Thyroid gland (tissue), 4 donors: ENCODE data around the gene HOXC11. TPM values are rescaled to one million over a fixed set of nuclear protein-coding genes. Genes with fewer than 3 reads are reported as not detected.

Experiments
- DNase-seq, 2 donors: peaks; one replicate each; pipeline ENCODE4 v3.0.0-alpha.2; 2019
- H3K27ac ChIP-seq, 3 donors: fragments of 200-600 bp; sonication (generic); 1 replicate in 2 of 3; 2 replicates in 1 of 3; pipeline ENCODE4 v1.5.1; 2016 to 2019; ENCODE audit warnings: mild to moderate bottlenecking in 1 of 3, moderate library complexity in 1 of 3
- H3K27me3 ChIP-seq: fragments of 200-600 bp; sonication (generic); one replicate; pipeline ENCODE4 v1.5.1; 2019
- H3K36me3 ChIP-seq, 2 donors: fragments of 200-600 bp; sonication (generic); one replicate each; pipeline ENCODE4 v1.5.1; 2016 to 2019
- H3K4me1 ChIP-seq, 2 donors: fragments of 200-600 bp; sonication (generic); one replicate each; pipeline ENCODE4 v1.5.1; 2017 to 2019
- H3K4me3 ChIP-seq, 3 donors: fragments of 200-600 bp; sonication (generic); replicated peaks in 1 of 3; 1 replicate in 2 of 3; 2 replicates in 1 of 3; pipeline ENCODE4 v1.5.1; 2016; ENCODE audit warnings: mild to moderate bottlenecking in 1 of 3
- H3K9me3 ChIP-seq: fragments of 200-600 bp; sonication (generic); one replicate; pipeline ENCODE4 v1.5.1; 2017
- POLR2A ChIP-seq, 2 donors: fragments of 450-650 bp; IDR thresholded peaks; one replicate each; pipeline ENCODE4 v1.6.1; 2017; ENCODE audit warnings: antibody characterized with exemption in 2 of 2, mild to moderate bottlenecking in 2 of 2, moderate library complexity in 1 of 2
- whole genome bisulfite sequencing, 2 donors: methylation state at CpG; one replicate each; pipeline ENCODE4 v1.1.5; 2017; 5-methylcytosine and 5-hydroxymethylcytosine counted together
- intact Hi-C: fragments of 100-400 bp; cut with DNase I; formaldehyde crosslinking; loops from one replicate; pipeline ENCODE4 v1.15.1; 2023
- total RNA-seq, 4 donors: library from RNA; depleted of rRNA; stranded (reverse); fragments of >200 nt; gene quantifications; one replicate each; pipeline ENCODE4 v1.2.3, GENCODE V29; 2016
- TF ChIP-seq, protein P1 (sequence below), 6 experiments: fragments of 200-600 bp in 3 of 6; fragments of 450-650 bp in 3 of 6; sonication (generic) in 3 of 6; IDR thresholded peaks; one replicate each; pipeline ENCODE4 v1.5.1; 2016 to 2019; ENCODE audit warnings: antibody characterized with exemption in 6 of 6, mild to moderate bottlenecking in 2 of 6, inconsistent platforms in 1 of 6, moderate library complexity in 1 of 6

The HOXC11 gene
- total RNA-seq, 4 donors from 2014 or later: not detected

DNA sequence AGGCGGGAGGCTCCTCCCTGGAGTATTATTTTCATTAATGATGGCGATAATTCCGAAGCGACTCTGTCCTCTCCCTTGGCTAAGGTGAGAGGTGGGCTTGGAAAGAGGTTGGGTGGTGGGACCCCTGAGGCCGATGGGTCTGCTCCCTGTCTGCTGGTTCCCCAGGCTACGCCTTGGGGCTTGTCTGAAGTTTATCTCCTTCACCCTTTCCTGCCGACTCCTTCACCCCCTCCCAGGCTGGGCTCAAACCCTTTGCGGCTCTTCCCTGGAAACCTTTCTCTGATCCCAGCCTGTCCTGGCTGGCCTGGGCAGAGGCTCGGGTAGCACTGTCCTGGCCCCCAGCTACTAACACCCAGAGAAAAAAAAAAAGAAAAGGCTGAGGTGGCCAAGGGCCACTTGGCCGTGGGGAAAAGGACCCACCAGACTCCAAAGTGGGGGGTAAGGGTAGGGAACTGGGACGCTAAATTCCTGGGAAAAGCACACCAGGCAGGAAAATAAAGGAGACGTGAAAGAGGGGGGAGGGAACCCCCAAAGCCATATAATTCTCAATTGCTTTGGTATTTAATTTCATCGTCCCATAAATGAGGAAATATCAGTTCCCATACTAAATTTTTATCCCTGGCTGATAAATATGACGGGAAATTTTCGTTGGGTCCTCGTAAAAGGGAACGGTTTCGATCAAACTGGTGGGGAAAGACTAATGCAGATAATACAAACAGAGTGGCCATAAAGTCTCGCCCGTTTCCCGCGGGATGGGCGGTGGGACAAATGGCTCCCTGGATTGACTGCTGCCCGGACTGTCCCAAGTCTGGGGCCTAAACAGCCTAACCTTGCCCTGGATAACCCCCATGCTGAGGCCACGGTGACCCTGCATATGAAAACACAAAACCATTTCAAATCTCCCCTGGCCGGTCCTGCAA lies 10.0 kb downstream of the HOXC11 start:
- intact Hi-C loops: loop anchor here (10.0 kb wide), 1 partner anchor 218 kb away; no protein-coding TSS in a partner anchor
- Histone ChIP-seq H3K4me1 (peaks cover 17 to 18% of the 10 kb centered on the region in 2 donors), H3K36me3 (no peaks in the 10 kb centered on the region), H3K27ac (no peak overlapping the region), H3K4me3 (no peak overlapping the region), H3K27me3 (peaks cover 91% of the 10 kb centered on the region), H3K9me3 (no peaks in the 10 kb centered on the region)
- 10 to 12% methylated on average over 26 of the region's 26 CpGs for WGBS, 2 donors
- DNase-seq: no peak
- no peak for TF ChIP-seq POLR2A (IDR thresholded peaks at IDR 0.05)
- TF ChIP-seq, protein P1, sequence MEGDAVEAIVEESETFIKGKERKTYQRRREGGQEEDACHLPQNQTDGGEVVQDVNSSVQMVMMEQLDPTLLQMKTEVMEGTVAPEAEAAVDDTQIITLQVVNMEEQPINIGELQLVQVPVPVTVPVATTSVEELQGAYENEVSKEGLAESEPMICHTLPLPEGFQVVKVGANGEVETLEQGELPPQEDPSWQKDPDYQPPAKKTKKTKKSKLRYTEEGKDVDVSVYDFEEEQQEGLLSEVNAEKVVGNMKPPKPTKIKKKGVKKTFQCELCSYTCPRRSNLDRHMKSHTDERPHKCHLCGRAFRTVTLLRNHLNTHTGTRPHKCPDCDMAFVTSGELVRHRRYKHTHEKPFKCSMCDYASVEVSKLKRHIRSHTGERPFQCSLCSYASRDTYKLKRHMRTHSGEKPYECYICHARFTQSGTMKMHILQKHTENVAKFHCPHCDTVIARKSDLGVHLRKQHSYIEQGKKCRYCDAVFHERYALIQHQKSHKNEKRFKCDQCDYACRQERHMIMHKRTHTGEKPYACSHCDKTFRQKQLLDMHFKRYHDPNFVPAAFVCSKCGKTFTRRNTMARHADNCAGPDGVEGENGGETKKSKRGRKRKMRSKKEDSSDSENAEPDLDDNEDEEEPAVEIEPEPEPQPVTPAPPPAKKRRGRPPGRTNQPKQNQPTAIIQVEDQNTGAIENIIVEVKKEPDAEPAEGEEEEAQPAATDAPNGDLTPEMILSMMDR (IDR thresholded peaks at IDR 0.05): no peak

DNA sequence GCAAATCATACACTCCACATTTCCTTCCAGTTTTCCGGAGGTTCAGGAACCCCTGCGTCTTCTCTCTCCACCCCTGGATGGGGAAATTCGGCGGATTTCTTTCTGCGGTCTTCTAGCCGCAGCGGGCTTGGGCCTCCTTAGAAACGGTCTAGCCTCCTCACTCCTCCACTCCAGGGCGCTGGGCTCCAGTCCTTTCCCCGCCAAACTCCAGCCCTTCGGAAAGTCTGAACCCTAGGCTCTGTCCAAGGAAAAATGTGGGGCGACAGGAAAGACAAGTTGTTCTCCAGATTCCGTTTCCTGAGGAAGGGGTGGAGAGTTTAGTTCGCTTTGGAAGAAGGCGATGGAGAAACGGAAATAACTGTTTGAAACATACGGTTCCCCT lies 10.6 kb downstream of the HOXC11 start:
- H3K9me3 ChIP-seq: no peaks in the 10 kb centered on the region
- H3K4me3 ChIP-seq: no peak overlapping the region
- peaks cover 17 to 18% of the 10 kb centered on the region in 2 donors for H3K4me1 ChIP-seq
- DNase-seq: no peak
- peaks cover 94% of the 10 kb centered on the region for H3K27me3 ChIP-seq
- H3K27ac ChIP-seq: no peak overlapping the region
- intact Hi-C loops: loop anchor here (10.0 kb wide), 1 partner anchor 219 kb away; no protein-coding TSS in a partner anchor
- 5 to 11% methylated on average over 17 of the region's 17 CpGs for WGBS, 2 donors
- TF ChIP-seq, protein P1 (IDR thresholded peaks at IDR 0.05): no peak
- no peak for TF ChIP-seq POLR2A (IDR thresholded peaks at IDR 0.05)
- no peaks in the 10 kb centered on the region for H3K36me3 ChIP-seq

DNA sequence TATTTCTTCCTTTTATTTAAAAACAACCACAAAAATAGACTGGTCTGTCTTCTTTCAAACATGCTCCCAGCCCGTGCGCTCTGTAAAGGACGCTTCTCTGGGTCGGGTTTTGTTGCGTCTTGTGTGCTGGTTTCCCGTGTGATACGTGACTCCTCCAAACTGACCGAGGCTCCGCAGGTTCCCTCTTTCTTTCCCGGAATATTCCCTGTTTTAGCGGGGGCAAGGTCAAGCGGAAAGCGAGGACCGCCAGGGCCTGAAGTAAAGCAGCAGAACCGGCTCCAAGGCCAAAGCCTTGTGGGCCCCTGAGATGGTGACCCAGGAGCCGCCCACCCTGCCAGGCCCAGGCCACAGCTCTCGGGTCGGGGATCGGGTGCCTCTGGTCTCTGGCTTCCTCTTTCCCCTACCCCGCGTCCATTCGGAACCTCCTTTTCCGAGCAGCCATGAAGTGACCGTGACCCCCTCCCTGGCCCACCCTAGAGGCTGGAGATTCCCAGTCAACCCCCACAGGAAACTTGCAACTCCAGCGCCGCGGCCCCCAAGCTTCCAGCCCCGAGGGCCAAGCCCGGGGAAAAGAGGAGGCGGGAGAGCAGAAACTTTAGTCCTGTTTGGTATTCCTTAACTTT lies 11.1 kb downstream of the HOXC11 start:
- Histone ChIP-seq H3K27me3 (peaks cover 94% of the 10 kb centered on the region), H3K4me1 (peaks cover 17 to 18% of the 10 kb centered on the region in 2 donors), H3K36me3 (no peaks in the 10 kb centered on the region), H3K9me3 (no peaks in the 10 kb centered on the region), H3K27ac (no peak overlapping the region), H3K4me3 (no peak overlapping the region)
- intact Hi-C loops: loop anchor here (10.0 kb wide), 1 partner anchor 219 kb away; no protein-coding TSS in a partner anchor
- no peak for TF ChIP-seq POLR2A (IDR thresholded peaks at IDR 0.05)
- TF ChIP-seq, protein P1 (IDR thresholded peaks at IDR 0.05): no peak
- WGBS, 2 donors: 6 to 8% methylated on average over 29 to 30 of the region's 30 CpGs
- DNase-seq: no peak

DNA sequence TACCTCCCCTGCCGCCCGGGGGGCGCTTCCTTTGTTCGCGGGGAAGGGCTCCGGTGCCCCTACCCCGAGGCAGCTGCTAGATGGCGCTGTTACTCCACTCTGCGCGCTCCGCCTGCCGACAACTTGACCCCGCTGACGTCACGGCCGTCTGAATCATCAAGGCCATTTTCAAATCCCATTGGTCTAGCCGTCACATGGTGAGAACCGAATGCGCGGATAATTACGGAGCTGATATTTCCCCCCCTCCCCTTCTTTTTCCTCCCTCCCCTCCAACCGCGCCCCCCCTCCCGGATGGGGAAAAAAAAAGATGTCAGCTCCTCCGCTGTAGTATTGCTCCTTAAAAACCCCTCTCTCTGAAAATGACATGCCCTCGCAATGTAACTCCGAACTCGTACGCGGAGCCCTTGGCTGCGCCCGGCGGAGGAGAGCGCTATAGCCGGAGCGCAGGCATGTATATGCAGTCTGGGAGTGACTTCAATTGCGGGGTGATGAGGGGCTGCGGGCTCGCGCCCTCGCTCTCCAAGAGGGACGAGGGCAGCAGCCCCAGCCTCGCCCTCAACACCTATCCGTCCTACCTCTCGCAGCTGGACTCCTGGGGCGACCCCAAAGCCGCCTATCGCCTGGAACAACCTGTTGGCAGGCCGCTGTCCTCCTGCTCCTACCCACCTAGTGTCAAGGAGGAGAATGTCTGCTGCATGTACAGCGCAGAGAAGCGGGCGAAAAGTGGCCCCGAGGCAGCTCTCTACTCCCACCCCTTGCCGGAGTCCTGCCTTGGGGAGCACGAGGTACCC lies 12.2 kb downstream of the HOXC11 start, which contains the start of gene HOXC10:
TSS of gene HOXC10 (plus strand) at position 246 of the 791 bp plus-strand sequence. CDS start at position 360, 114 bp downstream.
- Histone ChIP-seq H3K36me3 (no peaks in the 10 kb centered on the region), H3K4me3 (peak within 1 kb of the TSS in 1 of 3 donors; percentile 0), H3K27me3 (peaks cover 89% of the 10 kb centered on the region), H3K27ac (no peak within 1 kb of the TSS), H3K9me3 (no peaks in the 10 kb centered on the region), H3K4me1 (peaks cover 17 to 18% of the 10 kb centered on the region in 2 donors)
- intact Hi-C loops: loop anchor here (10.0 kb wide), 1 partner anchor 220 kb away; no protein-coding TSS in a partner anchor
- whole genome bisulfite sequencing, 2 donors: 8 to 9% methylated on average over 42 to 47 of the region's 55 CpGs
- peak; percentile 57 to 65 for DNase-seq
- TF ChIP-seq, protein P1 (IDR thresholded peaks at IDR 0.05): peak in 3 of 6 experiments; percentile 12 to 38 (median 27)
- no peak for TF ChIP-seq POLR2A (IDR thresholded peaks at IDR 0.05)
